ENCODE results near the gene WDR75.

Gene WDR75

DNA sequence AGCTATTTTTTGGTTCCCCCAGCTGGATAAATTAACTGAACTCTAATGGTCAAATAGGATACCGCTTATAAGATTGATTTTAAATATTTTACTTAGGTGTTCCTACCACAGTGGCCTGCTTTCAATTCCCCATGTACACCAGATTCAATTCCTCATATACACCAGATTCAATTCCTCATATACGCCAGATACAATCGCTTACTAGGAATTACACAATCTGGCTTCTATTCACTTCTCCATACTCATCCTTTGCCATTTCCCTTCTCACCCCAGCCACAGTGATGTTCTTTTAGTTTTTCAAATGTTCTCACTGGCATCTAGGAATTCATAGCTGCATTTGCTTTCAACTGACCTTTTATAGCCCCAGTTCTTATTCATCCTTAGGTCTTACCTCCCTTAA is 72.8 kb downstream of the WDR75 start:
- no peak overlapping the region for H3K27ac ChIP-seq (replicated peaks)
- no peaks in the 10 kb centered on the region for H3K27me3 ChIP-seq (ENCODE audit: insufficient read depth, poor library complexity, severe bottlenecking)
- TF ChIP-seq CTCF (IDR thresholded peaks at IDR 0.05; ENCODE audit: insufficient read depth, low read length) (no peak), POLR2AphosphoS5 (IDR thresholded peaks at IDR 0.05; ENCODE audit: low read depth) (no peak), SPI1 (IDR thresholded peaks at IDR 0.05; ENCODE audit: borderline replicate concordance, low read depth) (peak; percentile 49), GABPA (IDR thresholded peaks at IDR 0.05; ENCODE audit: low read depth) (no peak)
- TF ChIP-seq, protein P1, sequence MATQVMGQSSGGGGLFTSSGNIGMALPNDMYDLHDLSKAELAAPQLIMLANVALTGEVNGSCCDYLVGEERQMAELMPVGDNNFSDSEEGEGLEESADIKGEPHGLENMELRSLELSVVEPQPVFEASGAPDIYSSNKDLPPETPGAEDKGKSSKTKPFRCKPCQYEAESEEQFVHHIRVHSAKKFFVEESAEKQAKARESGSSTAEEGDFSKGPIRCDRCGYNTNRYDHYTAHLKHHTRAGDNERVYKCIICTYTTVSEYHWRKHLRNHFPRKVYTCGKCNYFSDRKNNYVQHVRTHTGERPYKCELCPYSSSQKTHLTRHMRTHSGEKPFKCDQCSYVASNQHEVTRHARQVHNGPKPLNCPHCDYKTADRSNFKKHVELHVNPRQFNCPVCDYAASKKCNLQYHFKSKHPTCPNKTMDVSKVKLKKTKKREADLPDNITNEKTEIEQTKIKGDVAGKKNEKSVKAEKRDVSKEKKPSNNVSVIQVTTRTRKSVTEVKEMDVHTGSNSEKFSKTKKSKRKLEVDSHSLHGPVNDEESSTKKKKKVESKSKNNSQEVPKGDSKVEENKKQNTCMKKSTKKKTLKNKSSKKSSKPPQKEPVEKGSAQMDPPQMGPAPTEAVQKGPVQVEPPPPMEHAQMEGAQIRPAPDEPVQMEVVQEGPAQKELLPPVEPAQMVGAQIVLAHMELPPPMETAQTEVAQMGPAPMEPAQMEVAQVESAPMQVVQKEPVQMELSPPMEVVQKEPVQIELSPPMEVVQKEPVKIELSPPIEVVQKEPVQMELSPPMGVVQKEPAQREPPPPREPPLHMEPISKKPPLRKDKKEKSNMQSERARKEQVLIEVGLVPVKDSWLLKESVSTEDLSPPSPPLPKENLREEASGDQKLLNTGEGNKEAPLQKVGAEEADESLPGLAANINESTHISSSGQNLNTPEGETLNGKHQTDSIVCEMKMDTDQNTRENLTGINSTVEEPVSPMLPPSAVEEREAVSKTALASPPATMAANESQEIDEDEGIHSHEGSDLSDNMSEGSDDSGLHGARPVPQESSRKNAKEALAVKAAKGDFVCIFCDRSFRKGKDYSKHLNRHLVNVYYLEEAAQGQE (IDR thresholded peaks at IDR 0.05; ENCODE audit: insufficient replicate concordance, low read depth) = no peak
- no peak for DNase-seq (ENCODE audit: low read depth in 1 of 2, low spot score in 1 of 2)
- no peak overlapping the region for H3K4me3 ChIP-seq (replicated peaks; ENCODE audit: insufficient read depth, low read length)

DNA sequence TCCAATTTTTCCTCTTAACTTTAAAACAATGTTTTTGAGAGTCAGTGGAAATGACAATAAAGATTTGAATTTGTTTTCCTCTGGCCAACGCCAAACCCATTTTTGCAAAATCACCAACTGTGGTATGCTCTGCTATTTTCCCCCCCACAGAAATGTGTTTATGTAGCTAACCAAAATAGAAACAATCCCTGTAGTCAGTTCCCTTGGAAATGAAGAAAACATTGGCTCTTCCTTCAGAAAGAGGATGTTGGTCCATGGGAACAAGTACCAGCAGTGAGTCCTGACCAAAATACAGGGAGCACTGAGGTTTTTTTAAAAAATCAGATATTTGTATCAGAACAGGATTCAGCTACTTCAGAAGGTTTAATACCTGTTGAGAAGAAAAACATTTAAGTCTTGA is 74.0 kb downstream of the WDR75 start:
- no peak for DNase-seq (ENCODE audit: low read depth in 1 of 2, low spot score in 1 of 2)
- no peak for TF ChIP-seq CTCF (IDR thresholded peaks at IDR 0.05; ENCODE audit: insufficient read depth, low read length)
- TF ChIP-seq, protein P1 (IDR thresholded peaks at IDR 0.05; ENCODE audit: insufficient replicate concordance, low read depth) = no peak
- no peak overlapping the region for H3K4me3 ChIP-seq (replicated peaks; ENCODE audit: insufficient read depth, low read length)

DNA sequence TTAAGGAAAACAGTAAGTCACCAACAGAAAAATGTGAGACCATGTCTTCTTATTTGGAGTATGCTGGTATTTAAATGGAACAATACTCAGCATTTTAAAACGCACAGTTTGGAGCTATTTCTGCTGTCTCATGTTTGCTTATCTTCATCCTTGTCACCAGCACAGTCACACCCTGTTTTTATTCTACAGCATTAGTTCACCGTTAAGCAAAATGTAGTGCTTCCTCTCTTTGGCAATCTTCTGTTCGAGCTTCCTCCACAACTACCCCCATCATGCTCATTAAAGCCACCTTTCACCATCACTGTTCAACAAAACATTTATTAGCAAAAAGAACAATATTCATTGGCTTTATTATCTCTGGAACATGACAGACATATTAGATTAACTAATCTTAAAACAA is 75.3 kb downstream of the WDR75 start:
- H3K4me3 ChIP-seq (replicated peaks; ENCODE audit: insufficient read depth, low read length) = no peak overlapping the region
- DNase-seq (ENCODE audit: low read depth in 1 of 2, low spot score in 1 of 2) = peak; percentile 34 to 55
- H3K27ac ChIP-seq (replicated peaks) = no peak overlapping the region
- TF ChIP-seq POLR2AphosphoS5 (IDR thresholded peaks at IDR 0.05; ENCODE audit: low read depth) = no peak
- peak; percentile 24; the same call in 1 of the 2 replicates for TF ChIP-seq SPI1 (IDR thresholded peaks at IDR 0.05; ENCODE audit: borderline replicate concordance, low read depth)
- H3K27me3 ChIP-seq (ENCODE audit: insufficient read depth, poor library complexity, severe bottlenecking) = no peaks in the 10 kb centered on the region

More for the DNA sequence above, 74.0 kb downstream of the WDR75 start:
- H3K27ac ChIP-seq (replicated peaks) = no peak overlapping the region
- H3K27me3 ChIP-seq (ENCODE audit: insufficient read depth, poor library complexity, severe bottlenecking) = no peaks in the 10 kb centered on the region

DNA sequence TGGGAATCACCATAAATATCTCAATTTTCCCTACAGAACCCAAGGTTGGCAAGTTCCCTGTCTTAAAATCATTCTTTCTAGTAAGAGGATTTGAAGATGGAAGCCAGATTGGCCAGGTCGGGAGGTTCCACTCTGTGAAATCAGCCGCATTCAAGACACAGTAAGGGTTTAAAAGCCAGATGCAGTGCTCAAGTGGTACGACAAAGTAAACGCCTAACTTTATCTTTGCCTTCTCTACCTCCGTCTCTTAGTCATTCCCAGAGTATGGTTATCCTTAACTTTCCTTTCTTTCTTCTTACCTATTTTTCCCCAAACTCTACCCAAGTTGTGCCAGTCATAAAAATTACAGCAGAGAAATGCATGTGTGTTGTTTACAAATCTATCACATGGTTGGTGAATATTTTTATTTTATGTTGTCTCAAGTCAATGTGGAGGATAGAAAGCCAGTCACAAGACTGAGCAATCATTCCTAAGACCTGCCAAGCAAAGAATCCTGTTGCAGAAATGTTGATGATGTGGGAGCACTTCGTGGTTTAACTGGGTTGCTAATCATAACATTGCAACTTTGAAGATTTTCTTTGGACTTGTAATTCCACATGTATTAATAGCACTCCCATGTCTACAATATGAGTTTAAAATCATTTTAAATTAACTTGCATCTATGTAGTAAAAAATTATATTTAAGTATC is 76.7 kb downstream of the WDR75 start:
- no peak overlapping the region for H3K4me3 ChIP-seq (replicated peaks; ENCODE audit: insufficient read depth, low read length)
- no peak for DNase-seq (ENCODE audit: low read depth in 1 of 2, low spot score in 1 of 2)
- H3K27ac ChIP-seq (replicated peaks) = no peak overlapping the region
- TF ChIP-seq, protein P1 (IDR thresholded peaks at IDR 0.05; ENCODE audit: insufficient replicate concordance, low read depth) = no peak
- TF ChIP-seq GABPA (IDR thresholded peaks at IDR 0.05; ENCODE audit: low read depth) = no peak
- no peak for TF ChIP-seq POLR2AphosphoS5 (IDR thresholded peaks at IDR 0.05; ENCODE audit: low read depth)
- TF ChIP-seq CTCF (IDR thresholded peaks at IDR 0.05; ENCODE audit: insufficient read depth, low read length) = no peak
- no peak for TF ChIP-seq SPI1 (IDR thresholded peaks at IDR 0.05; ENCODE audit: borderline replicate concordance, low read depth)
- H3K27me3 ChIP-seq (ENCODE audit: insufficient read depth, poor library complexity, severe bottlenecking) = no peaks in the 10 kb centered on the region

All from HL-60 (cell line).